ENCODE measurements around the gene LIMK1.
"Not testable (repeated sequence)": the region's sequence is repeated elsewhere in the genome, so short reads cannot be mapped to it uniquely, and the experiment has no call there.

LIMK1 gene

GRCh38 chr7:74084722-74085578 is 1.3 kb downstream of the LIMK1 start:
- DNase-seq, result no peak

GRCh38 chr7:74087791-74088453 is 4.3 kb downstream of the LIMK1 start:
- no peak for DNase-seq

- DNase-seq, result peak; percentile 14
Measured at GRCh38 chr7:74092321-74092963, 8.8 kb downstream of the LIMK1 start.

GRCh38 chr7:74092964-74093471 is 9.4 kb downstream of the LIMK1 start:
- peak; percentile 70 for DNase-seq

GRCh38 chr7:74093671-74094223 is 10.1 kb downstream of the LIMK1 start:
- peak; percentile 14 for DNase-seq

- DNase-seq, result peak; percentile 83
Measured at GRCh38 chr7:74094224-74095101, 10.9 kb downstream of the LIMK1 start.

- no peak for DNase-seq
Measured at GRCh38 chr7:74095135-74095534, 11.5 kb downstream of the LIMK1 start.

GRCh38 chr7:74097937-74098614 is 14.5 kb downstream of the LIMK1 start:
- no peak for DNase-seq

- DNase-seq, result no peak
Measured at GRCh38 chr7:74099031-74099430, 15.4 kb downstream of the LIMK1 start.

- DNase-seq, result peak; percentile 63
Measured at GRCh38 chr7:74101061-74101681, 17.6 kb downstream of the LIMK1 start.

GRCh38 chr7:74103219-74103772 is 19.7 kb downstream of the LIMK1 start:
- DNase-seq, result no peak

- DNase-seq, result no peak
Measured at GRCh38 chr7:74104702-74105101, 21.1 kb downstream of the LIMK1 start.

- no peak for DNase-seq
Measured at GRCh38 chr7:74105992-74106391, 22.4 kb downstream of the LIMK1 start.

GRCh38 chr7:74106846-74107245 is 23.2 kb downstream of the LIMK1 start:
- DNase-seq, result no peak

GRCh38 chr7:74115326-74115725 is 31.7 kb downstream of the LIMK1 start:
- no peak for DNase-seq

GRCh38 chr7:74116356-74116755 is 32.8 kb downstream of the LIMK1 start:
- DNase-seq, result no peak

GRCh38 chr7:74119831-74120230 is 36.2 kb downstream of the LIMK1 start:
- DNase-seq, result no peak

GRCh38 chr7:74121401-74122249 is 38.0 kb downstream of the LIMK1 start:
- no peak for DNase-seq

GRCh38 chr7:74123892-74124291 is 40.3 kb downstream of the LIMK1 start:
- DNase-seq, result not testable (repeated sequence)
